Mesenchymal stem cell (in vitro differentiated cells and primary cell): ENCODE measurements around the gene TBX1.
A peak's percentile ranks its signal among the peaks of the same experiment; 100 is the strongest.

Source experiments
- DNase-seq: peaks from one replicate; pipeline ENCODE4 v3.0.0-alpha.2; 2013
- H2AFZ ChIP-seq: one replicate; pipeline ENCODE4 v1.6.1; 2013; ENCODE audit warnings: low read depth, mild to moderate bottlenecking, control low read depth, inconsistent platforms, low read length, moderate library complexity
- H2AK5ac ChIP-seq: 2 replicates; pipeline ENCODE4 v1.6.1; 2013; ENCODE audit warnings: low read length, moderate library complexity, mild to moderate bottlenecking, inconsistent platforms; ENCODE audit not compliant: severe bottlenecking
- H2BK120ac ChIP-seq: one replicate; pipeline ENCODE4 v1.6.1; 2013; ENCODE audit warnings: low read depth, mild to moderate bottlenecking, inconsistent platforms, low read length, moderate library complexity
- H2BK12ac ChIP-seq, 2 experiments: one replicate each; pipeline ENCODE4 v1.6.1; 2013; ENCODE audit warnings: inconsistent platforms in 2 of 2, low read length in 2 of 2, mild to moderate bottlenecking in 2 of 2, moderate library complexity in 2 of 2, control low read depth in 1 of 2
- H2BK15ac ChIP-seq: one replicate; pipeline ENCODE4 v1.6.1; 2013; ENCODE audit warnings: mild to moderate bottlenecking, low read depth, inconsistent platforms; ENCODE audit not compliant: poor library complexity, severe bottlenecking
- H2BK5ac ChIP-seq: 2 replicates; pipeline ENCODE4 v1.6.1; 2013; ENCODE audit warnings: low read depth, mild to moderate bottlenecking, low read length, control low read depth, inconsistent platforms; ENCODE audit not compliant: poor library complexity, severe bottlenecking
- H3K14ac ChIP-seq, 2 experiments: one replicate each; pipeline ENCODE4 v1.6.1; 2013; ENCODE audit warnings: inconsistent platforms in 2 of 2, low read length in 2 of 2, control low read depth in 1 of 2, mild to moderate bottlenecking in 1 of 2, moderate library complexity in 1 of 2
- H3K18ac ChIP-seq, 2 experiments: one replicate each; pipeline ENCODE4 v1.6.1; 2013; ENCODE audit warnings: inconsistent platforms in 2 of 2, low read length in 2 of 2, control low read depth in 1 of 2, low read depth in 1 of 2, mild to moderate bottlenecking in 1 of 2
- H3K23ac ChIP-seq, 2 experiments: one replicate each; pipeline ENCODE4 v1.6.1; 2013; ENCODE audit warnings: inconsistent platforms in 2 of 2, low read length in 2 of 2, mild to moderate bottlenecking in 2 of 2, moderate library complexity in 2 of 2, control low read depth in 1 of 2
- H3K27ac ChIP-seq: 2 replicates; pipeline ENCODE4 v1.5.1; 2013; ENCODE audit warnings: mild to moderate bottlenecking, moderate library complexity, low read length, control low read depth, inconsistent platforms; ENCODE audit not compliant: poor library complexity, severe bottlenecking
- H3K27me3 ChIP-seq, 2 experiments: 2 replicates each; pipeline versions ENCODE4 v1.6.1 to v1.7.0; 2013; ENCODE audit warnings: low read length in 2 of 2, mild to moderate bottlenecking in 2 of 2, moderate library complexity in 2 of 2, control low read depth in 1 of 2, inconsistent platforms in 1 of 2; ENCODE audit not compliant: control insufficient read depth in 1 of 2, insufficient read depth in 1 of 2
- H3K36me3 ChIP-seq, 2 experiments: 2 replicates each; pipeline versions ENCODE4 v1.6.1 to v1.7.0; 2013; ENCODE audit warnings: low read length in 2 of 2, control low read depth in 1 of 2, inconsistent platforms in 1 of 2, low read depth in 1 of 2, mild to moderate bottlenecking in 1 of 2; ENCODE audit not compliant: insufficient read depth in 2 of 2, control insufficient read depth in 1 of 2
- H3K4ac ChIP-seq, 2 experiments: one replicate each; pipeline ENCODE4 v1.6.1; 2013; ENCODE audit warnings: inconsistent platforms in 2 of 2, low read length in 2 of 2, mild to moderate bottlenecking in 2 of 2, moderate library complexity in 2 of 2, control low read depth in 1 of 2, low read depth in 1 of 2
- H3K4me1 ChIP-seq: 2 replicates; pipeline ENCODE4 v1.6.1; 2013; ENCODE audit warnings: low read depth, low read length, control low read depth; ENCODE audit not compliant: control insufficient read depth, insufficient read depth
- H3K4me2 ChIP-seq: 2 replicates; pipeline ENCODE4 v1.6.1; 2013; ENCODE audit warnings: low read length, mild to moderate bottlenecking, inconsistent platforms; ENCODE audit not compliant: poor library complexity, severe bottlenecking
- H3K4me3 ChIP-seq, 2 experiments: 2 replicates each; pipeline versions ENCODE4 v1.5.1 to v1.7.0; 2013; ENCODE audit warnings: low read length in 2 of 2, mild to moderate bottlenecking in 2 of 2, control low read depth in 1 of 2, low read depth in 1 of 2; ENCODE audit not compliant: insufficient read depth in 1 of 2
- H3K79me1 ChIP-seq: replicated peaks from 2 replicates; pipeline ENCODE4 v1.6.1; 2013; ENCODE audit warnings: mild to moderate bottlenecking, control low read depth, low read length, inconsistent platforms; ENCODE audit not compliant: poor library complexity, severe bottlenecking
- H3K9ac ChIP-seq: 2 replicates; pipeline ENCODE4 v1.7.0; 2013; ENCODE audit warnings: mild to moderate bottlenecking, low read length, moderate library complexity
- H3K9me3 ChIP-seq: 2 replicates; pipeline ENCODE4 v1.7.0; 2013; ENCODE audit warnings: mild to moderate bottlenecking, low read length; ENCODE audit not compliant: control insufficient read depth
- H4K8ac ChIP-seq: one replicate; pipeline ENCODE4 v1.6.1; 2013; ENCODE audit warnings: inconsistent platforms, mild to moderate bottlenecking, low read length, moderate library complexity
- H4K91ac ChIP-seq: one replicate; pipeline ENCODE4 v1.6.1; 2013; ENCODE audit warnings: mild to moderate bottlenecking, low read length, inconsistent platforms
- WGBS: methylation state at CpG from one replicate; pipeline ENCODE4 v1.1.7; 2013; ENCODE audit warnings: mixed read lengths; 5-methylcytosine and 5-hydroxymethylcytosine counted together

Gene TBX1

GRCh38 chr22:19719050-19719482 is 41.5 kb upstream of the TBX1 start:
- Histone ChIP-seq H3K27me3 (peaks cover 9 to 51% of the 10 kb centered on the region in 2 experiments), H3K4me3 (peak overlapping the region; percentile 64 to 78), H2AK5ac (no peak overlapping the region), H3K9me3 (no peaks in the 10 kb centered on the region), H2BK12ac (no peak overlapping the region), H3K4me2 (peak overlapping the region; percentile 88), H3K14ac (no peak overlapping the region), H3K23ac (no peak overlapping the region), H3K4me1 (peaks cover 48% of the 10 kb centered on the region), H3K9ac (no peak overlapping the region), H3K27ac (no peak overlapping the region), H2BK5ac (no peak overlapping the region), H2AFZ (no peak overlapping the region), H2BK15ac (peak overlapping the region; percentile 15), H3K79me1 (peaks cover 4% of the 10 kb centered on the region), H3K18ac (no peak overlapping the region), H2BK120ac (no peak overlapping the region), H3K36me3 (peaks cover 0 to 28% of the 10 kb centered on the region in 2 experiments), H4K91ac (no peak overlapping the region), H3K4ac (peak overlapping the region in 1 of 2 experiments; percentile 24), H4K8ac (no peak overlapping the region)
- DNase-seq: no peak
- 17% methylated on average over 31 of the region's 31 CpGs for WGBS

GRCh38 chr22:19719488-19720021 is 41.0 kb upstream of the TBX1 start:
- no peak overlapping the region for H2BK5ac ChIP-seq
- peaks cover 51% of the 10 kb centered on the region for H3K4me1 ChIP-seq
- H3K4ac ChIP-seq: no peak overlapping the region
- no peak overlapping the region for H2AFZ ChIP-seq
- no peak overlapping the region for H3K4me2 ChIP-seq
- H2BK120ac ChIP-seq: no peak overlapping the region
- peaks cover 9 to 54% of the 10 kb centered on the region in 2 experiments for H3K27me3 ChIP-seq
- no peak overlapping the region for H3K23ac ChIP-seq
- peaks cover 0 to 28% of the 10 kb centered on the region in 2 experiments for H3K36me3 ChIP-seq
- no peak overlapping the region for H4K91ac ChIP-seq
- no peak overlapping the region for H2AK5ac ChIP-seq
- H3K79me1 ChIP-seq: peaks cover 4% of the 10 kb centered on the region
- no peak overlapping the region for H3K14ac ChIP-seq
- H2BK12ac ChIP-seq: no peak overlapping the region
- no peak overlapping the region for H3K18ac ChIP-seq
- no peaks in the 10 kb centered on the region for H3K9me3 ChIP-seq
- no peak overlapping the region for H3K27ac ChIP-seq
- H3K4me3 ChIP-seq: peak overlapping the region in 1 of 2 experiments; percentile 78
- no peak overlapping the region for H4K8ac ChIP-seq
- no peak overlapping the region for H2BK15ac ChIP-seq
- no peak for DNase-seq
- no peak overlapping the region for H3K9ac ChIP-seq
- 85% methylated on average over 12 of the region's 12 CpGs for WGBS

- Histone ChIP-seq H3K4me3 (no peak overlapping the region), H4K8ac (no peak overlapping the region), H3K23ac (no peak overlapping the region), H3K14ac (no peak overlapping the region), H2BK15ac (no peak overlapping the region), H3K79me1 (peaks cover 4% of the 10 kb centered on the region), H2BK12ac (no peak overlapping the region), H3K9me3 (no peaks in the 10 kb centered on the region), H3K4me1 (peaks cover 45% of the 10 kb centered on the region), H3K4me2 (no peak overlapping the region), H3K18ac (no peak overlapping the region), H4K91ac (no peak overlapping the region), H3K27me3 (peaks cover 12 to 57% of the 10 kb centered on the region in 2 experiments), H3K36me3 (peaks cover 0 to 28% of the 10 kb centered on the region in 2 experiments), H3K27ac (no peak overlapping the region), H2BK5ac (no peak overlapping the region), H2AK5ac (no peak overlapping the region), H3K4ac (no peak overlapping the region), H2AFZ (no peak overlapping the region), H3K9ac (no peak overlapping the region), H2BK120ac (no peak overlapping the region)
- no peak for DNase-seq
- 88% methylated on average over 26 of the region's 26 CpGs for WGBS
These were observed 40.3 kb upstream of the TBX1 start for GRCh38 chr22:19720150-19720827.

GRCh38 chr22:19720999-19721329 is 39.6 kb upstream of the TBX1 start:
- no peak overlapping the region for H4K8ac ChIP-seq
- peaks cover 0 to 28% of the 10 kb centered on the region in 2 experiments for H3K36me3 ChIP-seq
- no peak overlapping the region for H3K27ac ChIP-seq
- H3K4me3 ChIP-seq: no peak overlapping the region
- peaks cover 13 to 60% of the 10 kb centered on the region in 2 experiments for H3K27me3 ChIP-seq
- H3K9me3 ChIP-seq: no peaks in the 10 kb centered on the region
- H3K18ac ChIP-seq: no peak overlapping the region
- H3K14ac ChIP-seq: no peak overlapping the region
- H2BK5ac ChIP-seq: no peak overlapping the region
- H4K91ac ChIP-seq: no peak overlapping the region
- no peak for DNase-seq
- H2BK120ac ChIP-seq: no peak overlapping the region
- no peak overlapping the region for H3K4ac ChIP-seq
- peaks cover 43% of the 10 kb centered on the region for H3K4me1 ChIP-seq
- H2BK15ac ChIP-seq: no peak overlapping the region
- H2AFZ ChIP-seq: no peak overlapping the region
- H3K23ac ChIP-seq: no peak overlapping the region
- H3K4me2 ChIP-seq: no peak overlapping the region
- no peak overlapping the region for H2BK12ac ChIP-seq
- no peak overlapping the region for H2AK5ac ChIP-seq
- 94% methylated on average over 2 of the region's 2 CpGs for WGBS
- H3K79me1 ChIP-seq: peaks cover 4% of the 10 kb centered on the region
- H3K9ac ChIP-seq: no peak overlapping the region
